ENCODE results near the gene TBRG1.

The TBRG1 gene

DNA sequence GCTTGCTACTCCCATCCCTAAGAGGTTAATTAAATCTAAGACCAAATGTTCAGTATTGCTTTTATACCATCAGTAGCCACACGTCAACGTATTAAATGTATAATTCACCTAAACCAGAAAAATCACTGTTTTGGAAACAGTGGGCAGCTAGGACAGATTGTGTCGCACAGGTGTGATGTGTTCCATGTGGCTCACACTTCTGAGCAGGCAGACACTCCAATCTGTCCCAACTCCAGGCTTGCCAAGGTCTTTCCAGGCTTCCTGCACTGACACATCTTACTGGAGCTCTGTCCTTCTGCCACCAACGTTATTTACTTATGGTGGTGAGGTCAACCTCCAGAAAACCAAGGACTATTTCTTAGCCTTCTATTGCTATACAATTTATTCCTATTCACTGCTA lies 39.4 kb downstream of the TBRG1 start:
- no peaks in the 10 kb centered on the region for H3K4me1 Mint-ChIP-seq (ENCODE audit: low read depth)
- H3K27ac Mint-ChIP-seq, result no peak overlapping the region
- no peaks in the 10 kb centered on the region for H3K36me3 Mint-ChIP-seq (ENCODE audit: low read depth)
- no peak overlapping the region for H3K4me3 Mint-ChIP-seq
- no peaks in the 10 kb centered on the region for H3K9me3 Mint-ChIP-seq
- no peaks in the 10 kb centered on the region for H3K27me3 Mint-ChIP-seq (ENCODE audit: low read depth)

DNA sequence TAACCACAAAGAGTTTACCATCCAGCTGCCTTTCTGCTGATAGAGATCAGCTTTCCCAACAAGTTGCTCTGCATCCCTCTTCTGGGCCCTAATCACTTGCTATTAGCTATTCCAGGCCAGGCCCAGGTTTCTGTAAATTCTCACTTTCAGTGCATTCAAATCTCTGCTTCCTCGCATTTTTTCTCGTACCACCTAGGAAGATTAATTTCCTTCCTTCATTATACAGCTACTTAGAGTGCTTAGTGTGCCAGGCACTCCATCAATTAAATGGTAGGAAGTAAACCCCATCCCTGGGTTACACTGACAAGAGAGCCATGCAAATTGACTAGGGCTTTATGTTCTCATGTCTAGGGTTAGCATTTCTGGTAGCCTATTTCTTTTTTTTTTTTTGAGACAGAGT lies 41.2 kb downstream of the TBRG1 start:
- Mint-ChIP-seq H3K27me3 (ENCODE audit: low read depth) (no peaks in the 10 kb centered on the region), H3K4me3 (no peak overlapping the region), H3K9me3 (no peaks in the 10 kb centered on the region), H3K27ac (no peak overlapping the region), H3K36me3 (ENCODE audit: low read depth) (no peaks in the 10 kb centered on the region), H3K4me1 (ENCODE audit: low read depth) (no peaks in the 10 kb centered on the region)

DNA sequence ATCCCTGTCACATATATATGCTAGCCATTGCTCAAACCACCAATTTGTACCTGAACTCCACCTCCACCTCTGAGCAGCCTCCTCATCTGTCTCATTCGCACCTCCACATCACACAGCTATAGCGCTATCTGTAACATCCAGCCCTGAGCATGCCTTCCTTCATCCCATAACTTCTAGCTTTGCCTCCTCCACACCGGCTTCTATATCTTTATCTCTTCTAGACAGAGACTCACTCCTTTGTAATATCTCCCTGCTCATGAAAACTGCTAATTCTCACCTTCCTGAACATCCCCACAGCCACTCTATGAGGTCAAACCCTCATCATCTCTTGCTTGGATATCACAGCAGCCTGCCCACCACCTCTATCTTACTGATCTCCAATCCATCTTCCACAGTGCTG lies 44.9 kb downstream of the TBRG1 start:
- Mint-ChIP-seq H3K27me3 (ENCODE audit: low read depth) (no peaks in the 10 kb centered on the region), H3K36me3 (ENCODE audit: low read depth) (peaks cover 6% of the 10 kb centered on the region), H3K4me1 (ENCODE audit: low read depth) (peaks cover 12% of the 10 kb centered on the region), H3K9me3 (no peaks in the 10 kb centered on the region), H3K4me3 (no peak overlapping the region), H3K27ac (no peak overlapping the region)

DNA sequence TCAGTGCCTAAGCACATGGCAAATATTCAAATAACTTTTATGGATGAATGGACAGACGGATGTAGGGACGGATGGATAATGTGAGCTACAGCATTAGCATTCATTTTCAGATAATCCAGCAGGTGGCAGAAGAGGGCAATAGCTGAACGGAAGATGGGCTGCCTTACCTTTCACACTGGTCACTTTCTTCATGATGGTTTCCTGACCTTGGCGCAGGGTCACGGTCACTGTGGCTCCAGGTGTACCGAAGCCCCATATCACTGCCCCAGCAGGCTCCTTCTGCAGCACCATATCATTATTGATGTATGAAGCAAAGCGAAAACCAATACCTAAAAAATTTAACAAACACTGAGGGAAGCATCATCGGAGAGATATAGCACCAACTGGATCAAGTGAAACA lies 46.5 kb downstream of the TBRG1 start:
- Mint-ChIP-seq H3K4me1 (ENCODE audit: low read depth) (peaks cover 22% of the 10 kb centered on the region), H3K27ac (no peak overlapping the region), H3K9me3 (no peaks in the 10 kb centered on the region), H3K36me3 (ENCODE audit: low read depth) (peaks cover 6% of the 10 kb centered on the region), H3K27me3 (ENCODE audit: low read depth) (no peaks in the 10 kb centered on the region), H3K4me3 (no peak overlapping the region)

DNA sequence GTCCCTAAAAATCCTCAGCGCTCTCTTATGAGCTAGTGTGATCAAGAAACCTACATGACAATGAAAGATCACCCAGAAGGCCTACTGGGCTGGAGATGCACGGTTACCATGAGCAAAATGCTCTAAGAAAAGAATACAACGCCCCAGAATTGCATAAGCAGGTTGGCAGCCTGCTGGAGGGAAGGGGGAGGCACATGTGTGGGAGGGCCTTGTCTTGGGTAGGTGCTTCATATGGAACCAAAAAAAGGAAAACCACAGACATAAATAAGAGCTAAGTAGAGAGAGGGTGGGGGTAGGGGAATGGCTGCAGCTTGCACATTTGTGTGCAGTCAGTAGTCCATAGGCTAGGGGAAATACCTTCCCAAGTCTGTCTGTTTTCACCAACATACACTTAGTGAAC lies 48.1 kb downstream of the TBRG1 start:
- Mint-ChIP-seq H3K36me3 (ENCODE audit: low read depth) (peaks cover 6% of the 10 kb centered on the region), H3K4me1 (ENCODE audit: low read depth) (peaks cover 27% of the 10 kb centered on the region), H3K27ac (peak overlapping the region; percentile 16), H3K9me3 (no peaks in the 10 kb centered on the region), H3K27me3 (ENCODE audit: low read depth) (no peaks in the 10 kb centered on the region), H3K4me3 (peak overlapping the region; percentile 6)

DNA sequence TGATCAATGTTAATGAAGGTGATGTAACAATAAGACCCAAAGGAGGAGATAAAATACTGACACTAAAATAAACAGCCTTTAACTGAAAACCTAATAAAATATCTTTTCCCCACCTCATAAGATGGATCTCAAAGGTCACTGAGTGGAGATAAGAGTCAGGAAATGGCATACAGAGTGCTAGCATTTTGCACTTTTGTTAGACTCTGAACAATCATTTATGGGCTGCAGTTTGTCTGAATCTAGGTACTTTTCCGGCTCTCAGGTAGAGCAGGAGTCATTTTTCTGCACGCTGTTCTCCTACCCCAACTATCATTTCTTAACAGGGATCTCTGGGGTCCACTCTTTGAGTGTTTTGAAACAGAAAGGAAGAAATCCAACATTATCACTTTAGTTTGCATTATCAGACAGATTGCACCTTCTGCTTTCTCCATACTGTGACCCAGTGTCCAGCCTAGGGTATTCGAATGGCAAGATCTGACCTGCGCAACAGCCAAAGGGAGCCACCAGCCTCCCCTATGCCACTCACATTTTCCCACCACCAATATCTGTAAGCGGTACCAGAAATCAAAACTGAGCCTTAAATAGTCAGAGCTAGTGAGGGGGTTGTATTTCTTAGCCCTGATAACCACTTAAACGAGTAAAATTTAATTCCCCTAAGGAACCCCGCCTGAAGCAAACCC lies 50.0 kb downstream of the TBRG1 start:
- peaks cover 27% of the 10 kb centered on the region for H3K4me1 Mint-ChIP-seq (ENCODE audit: low read depth)
- peaks cover 6% of the 10 kb centered on the region for H3K36me3 Mint-ChIP-seq (ENCODE audit: low read depth)
- H3K27me3 Mint-ChIP-seq (ENCODE audit: low read depth), result no peaks in the 10 kb centered on the region
- peak overlapping the region; percentile 80 for H3K27ac Mint-ChIP-seq
- H3K4me3 Mint-ChIP-seq, result peak overlapping the region; percentile 86
- no peaks in the 10 kb centered on the region for H3K9me3 Mint-ChIP-seq

DNA sequence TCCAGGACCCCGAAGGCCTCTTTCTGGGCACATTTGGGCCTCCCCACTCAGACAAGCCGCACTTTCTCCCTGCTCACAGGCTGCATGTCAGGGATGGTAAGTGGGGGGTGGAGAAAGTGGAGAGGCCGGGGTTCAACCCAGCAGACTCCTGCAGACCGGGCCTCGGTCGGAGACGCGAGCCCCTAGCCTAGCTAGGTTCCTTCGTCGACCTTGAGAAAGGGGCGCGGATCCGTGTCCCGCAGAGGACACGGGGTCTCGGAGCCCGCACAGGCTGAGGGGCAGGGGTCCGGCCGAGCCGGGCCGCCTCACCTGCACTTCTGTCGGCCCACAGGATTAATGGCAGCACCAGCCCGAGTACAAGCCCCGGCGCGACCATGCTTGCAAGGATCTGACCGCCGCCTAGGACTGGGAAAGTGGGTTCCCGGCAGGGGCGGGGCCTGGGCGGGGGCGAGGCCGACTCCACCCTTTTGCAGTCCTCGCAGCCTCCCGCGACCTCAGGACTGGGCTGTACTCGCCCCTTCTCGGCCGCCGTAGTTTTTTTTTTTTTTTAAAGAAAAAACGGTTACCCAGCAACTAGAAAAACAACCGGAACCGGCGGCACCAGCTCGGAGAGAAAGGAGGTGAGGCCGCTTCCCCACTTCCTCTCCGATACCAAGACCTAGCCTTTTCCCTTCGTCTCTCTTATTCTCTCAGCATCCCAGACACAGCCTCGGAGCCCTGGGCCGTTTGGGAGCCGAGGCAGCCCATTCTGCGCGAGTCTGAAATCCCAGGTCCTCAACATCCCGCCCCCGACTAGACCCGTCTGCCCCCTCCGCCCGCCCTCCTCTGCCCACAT lies 50.9 kb downstream of the TBRG1 start, which contains the start of the genes SIAE and SPA17:
SIAE (minus strand) TSS at position 407 of the 835 bp plus-strand sequence; CDS start at position 376, 31 bp downstream.
SPA17 (plus strand) TSS at position 572 of the 835 bp plus-strand sequence. CDS start 1,361 bp downstream, outside the sequence.
- peak within 1 kb of the TSS; percentile 91 for H3K27ac Mint-ChIP-seq
- no peaks in the 10 kb centered on the region for H3K27me3 Mint-ChIP-seq (ENCODE audit: low read depth)
- no peaks in the 10 kb centered on the region for H3K9me3 Mint-ChIP-seq
- peaks cover 27% of the 10 kb centered on the region for H3K4me1 Mint-ChIP-seq (ENCODE audit: low read depth)
- H3K4me3 Mint-ChIP-seq, result peak within 1 kb of the TSS; percentile 86
- H3K36me3 Mint-ChIP-seq (ENCODE audit: low read depth), result peaks cover 6% of the 10 kb centered on the region

DNA sequence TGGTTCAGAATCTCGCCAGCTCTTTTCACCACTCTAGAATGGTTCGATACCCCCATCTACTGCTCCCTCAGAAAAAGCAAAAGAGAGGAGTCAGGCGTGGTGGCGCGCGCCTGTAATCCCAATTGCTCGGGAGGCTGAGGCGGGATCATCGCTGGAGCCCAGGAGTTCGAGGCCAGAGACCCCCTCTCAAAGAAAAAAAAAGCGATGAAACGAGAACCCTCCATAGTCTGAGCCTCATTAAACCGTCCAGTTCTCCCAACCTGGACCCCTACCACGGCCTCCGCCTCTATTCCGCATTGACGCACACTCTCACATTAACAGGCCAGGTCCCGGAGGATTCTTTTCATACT lies 51.5 kb downstream of the TBRG1 start:
- Mint-ChIP-seq H3K27ac (peak overlapping the region; percentile 91), H3K27me3 (ENCODE audit: low read depth) (no peaks in the 10 kb centered on the region), H3K9me3 (no peaks in the 10 kb centered on the region), H3K4me1 (ENCODE audit: low read depth) (peaks cover 27% of the 10 kb centered on the region), H3K36me3 (ENCODE audit: low read depth) (peaks cover 6% of the 10 kb centered on the region), H3K4me3 (peak overlapping the region; percentile 86)

DNA sequence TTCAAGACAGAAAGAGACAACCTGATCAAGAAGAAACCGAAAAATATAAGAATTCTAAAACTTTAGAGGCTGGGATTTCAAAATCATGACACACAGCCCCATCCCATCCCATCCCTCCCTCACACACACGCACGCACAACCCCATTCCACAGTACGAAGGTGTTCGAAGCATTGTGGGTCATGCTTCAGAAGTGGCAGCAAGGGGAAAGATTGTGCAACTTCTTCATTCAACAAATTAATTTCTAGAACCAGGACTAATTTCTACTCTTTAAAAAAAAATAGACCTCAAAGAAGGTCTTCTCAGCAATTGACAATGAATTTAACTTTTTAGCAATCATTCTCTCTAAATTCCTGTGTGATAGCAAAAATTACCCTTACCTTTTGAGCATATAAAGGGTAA lies 51.9 kb downstream of the TBRG1 start:
- H3K27me3 Mint-ChIP-seq (ENCODE audit: low read depth), result no peaks in the 10 kb centered on the region
- H3K36me3 Mint-ChIP-seq (ENCODE audit: low read depth), result peaks cover 6% of the 10 kb centered on the region
- H3K4me3 Mint-ChIP-seq, result peak overlapping the region; percentile 86
- peaks cover 27% of the 10 kb centered on the region for H3K4me1 Mint-ChIP-seq (ENCODE audit: low read depth)
- H3K27ac Mint-ChIP-seq, result peak overlapping the region; percentile 91
- H3K9me3 Mint-ChIP-seq, result no peaks in the 10 kb centered on the region

DNA sequence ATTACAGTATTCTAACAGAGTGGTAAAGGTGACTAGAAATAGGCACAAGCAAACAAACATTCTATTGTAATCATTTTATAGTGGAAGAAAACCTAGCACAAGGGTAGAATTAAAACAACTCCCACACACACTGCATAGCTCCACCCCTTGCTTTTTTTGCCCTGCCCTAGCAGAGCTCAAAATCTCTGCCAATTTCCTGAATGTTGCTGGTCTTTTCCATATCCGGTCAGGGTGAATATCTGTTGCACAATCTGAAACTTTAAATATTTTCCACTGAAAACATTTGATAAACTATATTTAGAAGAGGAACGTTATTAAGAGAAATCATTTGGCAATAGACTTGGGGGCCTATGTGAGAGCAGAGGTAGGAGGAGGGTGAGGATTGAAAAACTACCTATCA lies 53.7 kb downstream of the TBRG1 start:
- Mint-ChIP-seq H3K27me3 (ENCODE audit: low read depth) (no peaks in the 10 kb centered on the region), H3K36me3 (ENCODE audit: low read depth) (peaks cover 5% of the 10 kb centered on the region), H3K9me3 (no peaks in the 10 kb centered on the region), H3K27ac (no peak overlapping the region), H3K4me1 (ENCODE audit: low read depth) (peaks cover 21% of the 10 kb centered on the region), H3K4me3 (no peak overlapping the region)

DNA sequence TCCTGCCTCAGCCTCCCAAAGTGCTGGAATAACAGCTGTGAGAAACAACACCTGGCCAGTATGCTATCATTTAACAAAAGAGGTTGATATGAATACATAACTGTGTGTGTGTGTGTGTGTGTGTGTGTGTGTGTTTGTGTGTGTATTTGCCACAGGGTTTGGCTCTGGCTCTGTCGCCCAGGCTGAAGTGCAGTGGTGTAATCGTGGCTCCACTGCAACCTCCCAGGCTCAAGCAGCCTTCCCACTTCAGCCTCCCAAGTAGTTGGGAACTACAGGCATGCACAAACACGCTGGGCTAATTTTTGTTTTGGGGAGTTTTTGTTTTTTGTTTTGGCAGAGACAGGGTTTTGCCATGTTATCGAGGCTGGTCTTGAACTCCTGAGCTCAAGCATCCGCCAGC lies 55.8 kb downstream of the TBRG1 start:
- no peaks in the 10 kb centered on the region for H3K27me3 Mint-ChIP-seq (ENCODE audit: low read depth)
- H3K4me3 Mint-ChIP-seq, result no peak overlapping the region
- peaks cover 11% of the 10 kb centered on the region for H3K4me1 Mint-ChIP-seq (ENCODE audit: low read depth)
- H3K9me3 Mint-ChIP-seq, result peaks cover 15% of the 10 kb centered on the region
- H3K36me3 Mint-ChIP-seq (ENCODE audit: low read depth), result peaks cover 2% of the 10 kb centered on the region
- no peak overlapping the region for H3K27ac Mint-ChIP-seq

DNA sequence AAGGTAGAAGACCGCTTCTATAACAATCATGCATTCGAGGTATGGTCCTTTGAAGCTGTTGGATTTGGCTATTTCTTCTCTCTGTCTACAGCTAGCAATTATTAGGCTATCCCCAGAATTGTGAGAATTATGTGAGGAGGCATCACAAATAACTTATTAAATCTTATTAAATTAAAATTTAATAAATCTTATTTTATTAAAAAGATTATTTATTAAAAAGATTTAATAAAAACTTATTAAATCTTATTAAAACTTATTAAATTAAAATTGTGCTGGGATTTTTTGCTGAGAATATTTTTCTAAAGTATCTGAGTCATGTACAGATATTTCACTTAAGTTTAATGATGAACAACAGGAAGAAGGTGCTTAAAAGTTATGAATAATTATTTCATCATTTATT lies 58.8 kb downstream of the TBRG1 start:
- H3K27me3 Mint-ChIP-seq (ENCODE audit: low read depth), result no peaks in the 10 kb centered on the region
- H3K36me3 Mint-ChIP-seq (ENCODE audit: low read depth), result peaks cover 2% of the 10 kb centered on the region
- no peak overlapping the region for H3K4me3 Mint-ChIP-seq
- H3K9me3 Mint-ChIP-seq, result peaks cover 28% of the 10 kb centered on the region
- H3K27ac Mint-ChIP-seq, result no peak overlapping the region
- no peaks in the 10 kb centered on the region for H3K4me1 Mint-ChIP-seq (ENCODE audit: low read depth)

DNA sequence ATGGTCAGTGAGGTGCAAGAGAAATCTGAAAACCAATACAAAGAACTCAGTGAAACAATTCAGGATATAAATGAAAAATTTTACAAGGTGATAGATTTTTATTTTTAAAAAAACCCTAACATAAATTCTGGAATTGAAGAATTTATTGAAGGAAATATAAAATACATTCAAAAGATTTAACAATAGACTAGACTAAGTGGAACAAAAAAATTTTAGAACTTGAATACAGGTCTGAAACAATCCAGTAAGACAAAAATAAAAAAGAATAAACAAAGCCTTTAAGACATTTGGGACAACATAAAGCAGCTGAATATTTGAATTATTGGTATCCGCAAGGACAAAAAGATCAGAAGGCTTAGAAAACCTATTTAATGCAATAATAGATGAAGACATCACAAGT lies 59.8 kb downstream of the TBRG1 start:
- Mint-ChIP-seq H3K4me1 (ENCODE audit: low read depth) (no peaks in the 10 kb centered on the region), H3K27me3 (ENCODE audit: low read depth) (peaks cover 4% of the 10 kb centered on the region), H3K4me3 (no peak overlapping the region), H3K27ac (no peak overlapping the region), H3K9me3 (peaks cover 33% of the 10 kb centered on the region), H3K36me3 (ENCODE audit: low read depth) (peaks cover 2% of the 10 kb centered on the region)
